Mesendoderm (in vitro differentiated cells): Measurements from ENCODE around the gene AGT.
A peak's percentile ranks its signal among the peaks of the same experiment; 100 is the strongest.

Experiments
- DNase-seq: peaks from one replicate; pipeline ENCODE4 v3.0.0; 2013
- H2AK5ac ChIP-seq: 2 replicates; pipeline ENCODE4 v1.6.1; 2013; ENCODE audit warnings: low read length, inconsistent platforms
- H2BK120ac ChIP-seq: 2 replicates; pipeline ENCODE4 v1.6.1; 2013; ENCODE audit warnings: low read depth, mild to moderate bottlenecking, low read length, moderate library complexity, mixed read lengths
- H2BK15ac ChIP-seq: replicated peaks from 2 replicates; pipeline ENCODE4 v1.6.1; 2013; ENCODE audit warnings: low read depth, mild to moderate bottlenecking, moderate library complexity
- H2BK5ac ChIP-seq: 2 replicates; pipeline ENCODE4 v1.6.1; 2013; ENCODE audit warnings: low read length, inconsistent platforms
- H3K18ac ChIP-seq: 2 replicates; pipeline ENCODE4 v1.6.1; 2013; ENCODE audit warnings: mild to moderate bottlenecking, low read length, mixed read lengths
- H3K23ac ChIP-seq: one replicate; pipeline ENCODE4 v1.6.1; 2013; ENCODE audit warnings: low read length
- H3K27ac ChIP-seq: 2 replicates; pipeline ENCODE4 v1.5.1; 2013; ENCODE audit warnings: low read depth, mild to moderate bottlenecking, inconsistent platforms, low read length, moderate library complexity
- H3K27me3 ChIP-seq: 2 replicates; pipeline ENCODE4 v1.6.1; 2013; ENCODE audit warnings: low read length, control low read depth, mild to moderate bottlenecking, inconsistent platforms; ENCODE audit not compliant: insufficient read depth, poor library complexity
- H3K36me3 ChIP-seq: 2 replicates; pipeline ENCODE4 v1.6.1; 2013; ENCODE audit warnings: low read length, inconsistent platforms; ENCODE audit not compliant: control insufficient read depth, insufficient read depth
- H3K4ac ChIP-seq: one replicate; pipeline ENCODE4 v1.6.1; 2013; ENCODE audit warnings: low read depth, mild to moderate bottlenecking, low read length, moderate library complexity
- H3K4me1 ChIP-seq: 2 replicates; pipeline ENCODE4 v1.6.1; 2013; ENCODE audit warnings: low read depth, low read length, inconsistent platforms; ENCODE audit not compliant: control insufficient read depth
- H3K4me2 ChIP-seq: 2 replicates; pipeline ENCODE4 v1.6.1; 2013; ENCODE audit warnings: low read length
- H3K4me3 ChIP-seq: 2 replicates; pipeline ENCODE4 v1.5.1; 2013; ENCODE audit warnings: mild to moderate bottlenecking, low read length
- H3K56ac ChIP-seq: one replicate; pipeline ENCODE4 v1.6.1; 2013; ENCODE audit warnings: low read length
- H3K79me1 ChIP-seq: 2 replicates; pipeline ENCODE4 v1.6.1; 2013; ENCODE audit warnings: low read length, inconsistent platforms
- H3K79me2 ChIP-seq: 2 replicates; pipeline ENCODE4 v1.6.1; 2013; ENCODE audit warnings: mild to moderate bottlenecking, low read length; ENCODE audit not compliant: control insufficient read depth, insufficient read depth
- H3K9ac ChIP-seq: 2 replicates; pipeline ENCODE4 v1.6.1; 2013; ENCODE audit warnings: low read length, inconsistent platforms
- H4K5ac ChIP-seq: one replicate; pipeline ENCODE4 v1.6.1; 2013; ENCODE audit warnings: low read length
- H4K8ac ChIP-seq: one replicate; pipeline ENCODE4 v1.6.1; 2013; ENCODE audit warnings: low read depth, mild to moderate bottlenecking, control low read depth, low read length, moderate library complexity
- WGBS: extraction: QIAGEN DNeasy Blood & Tissue Kit; methylation state at CpG from one replicate; pipeline ENCODE4 v1.1.7; 2013; ENCODE audit warnings: low lambda C conversion rate, missing lambda C conversion rate; ENCODE audit not compliant: insufficient coverage; ENCODE audit errors: extremely low coverage; 5-methylcytosine and 5-hydroxymethylcytosine counted together

Gene AGT

DNA sequence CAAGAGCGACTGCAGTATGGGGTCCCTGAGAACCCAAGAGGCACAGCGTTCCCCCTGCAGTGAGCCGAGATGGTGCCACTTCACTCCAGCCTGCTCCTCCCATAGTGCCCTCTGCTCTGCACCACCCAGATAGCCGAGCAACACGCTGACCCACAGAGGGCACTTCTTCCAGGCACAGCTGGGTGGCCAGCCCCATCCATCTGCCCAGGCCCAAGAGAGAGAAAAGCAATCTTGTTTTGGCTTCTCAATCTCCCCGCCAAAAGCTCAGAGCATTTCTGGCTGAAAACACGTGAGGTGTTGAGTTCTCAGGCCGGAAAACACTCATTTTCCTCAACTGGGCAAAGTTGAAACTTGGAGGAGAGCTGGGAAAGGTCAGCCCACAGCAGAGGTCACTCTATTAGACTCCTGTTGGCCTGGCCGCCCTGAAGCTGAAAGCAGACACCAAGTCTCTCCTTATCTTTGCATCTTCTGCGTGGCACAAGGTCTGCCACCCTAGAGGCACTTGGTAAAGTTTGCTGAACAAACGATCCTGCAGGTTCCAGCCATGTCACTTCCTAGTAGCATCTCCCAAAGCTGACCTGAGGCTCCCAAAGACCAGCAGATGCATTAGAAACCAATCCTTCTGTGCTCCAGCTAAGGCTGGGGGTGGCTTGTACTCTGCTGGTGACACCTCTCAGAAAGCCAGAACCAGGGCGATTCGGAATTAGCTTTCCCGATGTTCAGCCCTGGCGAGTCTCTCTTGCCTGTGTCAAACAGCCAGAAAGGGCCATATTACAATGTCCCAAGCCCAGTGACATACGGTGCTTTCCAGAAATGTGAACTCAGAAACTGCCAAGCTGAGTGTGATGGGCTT is 44.2 kb upstream of the AGT start:
- Histone ChIP-seq H3K36me3 (no peaks in the 10 kb centered on the region), H3K23ac (no peak overlapping the region), H4K8ac (no peak overlapping the region), H3K4me1 (peaks cover 2% of the 10 kb centered on the region), H3K56ac (no peak overlapping the region), H4K5ac (no peak overlapping the region), H2BK5ac (no peak overlapping the region), H3K79me2 (no peaks in the 10 kb centered on the region), H2AK5ac (no peak overlapping the region), H3K79me1 (no peaks in the 10 kb centered on the region), H3K18ac (no peak overlapping the region), H3K27ac (no peak overlapping the region), H3K4me2 (no peak overlapping the region), H3K27me3 (no peaks in the 10 kb centered on the region), H3K4me3 (no peak overlapping the region), H3K9ac (no peak overlapping the region), H2BK15ac (no peak overlapping the region), H3K4ac (no peak overlapping the region), H2BK120ac (no peak overlapping the region)
- no CpG with 5 or more reads among the region's 16 CpGs for WGBS
- no peak for DNase-seq

DNA sequence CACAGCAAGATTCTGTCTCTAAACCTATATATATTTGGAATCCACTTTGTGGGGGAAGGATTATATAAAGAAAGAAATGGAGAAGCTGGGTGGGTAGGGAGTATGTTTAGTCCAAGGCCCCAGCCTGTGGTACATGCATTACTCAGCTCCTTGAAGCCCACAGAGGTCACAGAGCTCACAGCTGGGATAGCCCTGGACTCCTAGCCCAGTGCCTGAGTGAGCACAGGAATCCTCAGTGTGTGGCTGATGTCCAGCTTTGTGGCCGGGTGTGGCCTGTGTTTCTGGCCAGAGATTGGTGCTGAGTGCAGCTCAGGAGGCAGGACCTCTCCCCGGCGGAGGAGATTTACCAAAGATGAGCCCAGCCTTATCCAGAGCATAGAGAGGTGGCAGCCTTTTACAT is 40.9 kb upstream of the AGT start:
- Histone ChIP-seq H3K4me3 (no peak overlapping the region), H3K79me2 (no peaks in the 10 kb centered on the region), H4K5ac (no peak overlapping the region), H3K9ac (no peak overlapping the region), H3K4me1 (peaks cover 14% of the 10 kb centered on the region), H4K8ac (no peak overlapping the region), H3K79me1 (no peaks in the 10 kb centered on the region), H3K4me2 (no peak overlapping the region), H2AK5ac (no peak overlapping the region), H3K27me3 (no peaks in the 10 kb centered on the region), H3K27ac (no peak overlapping the region), H3K56ac (no peak overlapping the region), H2BK15ac (no peak overlapping the region), H2BK120ac (no peak overlapping the region), H3K23ac (no peak overlapping the region), H3K4ac (no peak overlapping the region), H2BK5ac (no peak overlapping the region), H3K36me3 (no peaks in the 10 kb centered on the region), H3K18ac (no peak overlapping the region)
- WGBS, result no CpG with 5 or more reads among the region's 3 CpGs
- no peak for DNase-seq

DNA sequence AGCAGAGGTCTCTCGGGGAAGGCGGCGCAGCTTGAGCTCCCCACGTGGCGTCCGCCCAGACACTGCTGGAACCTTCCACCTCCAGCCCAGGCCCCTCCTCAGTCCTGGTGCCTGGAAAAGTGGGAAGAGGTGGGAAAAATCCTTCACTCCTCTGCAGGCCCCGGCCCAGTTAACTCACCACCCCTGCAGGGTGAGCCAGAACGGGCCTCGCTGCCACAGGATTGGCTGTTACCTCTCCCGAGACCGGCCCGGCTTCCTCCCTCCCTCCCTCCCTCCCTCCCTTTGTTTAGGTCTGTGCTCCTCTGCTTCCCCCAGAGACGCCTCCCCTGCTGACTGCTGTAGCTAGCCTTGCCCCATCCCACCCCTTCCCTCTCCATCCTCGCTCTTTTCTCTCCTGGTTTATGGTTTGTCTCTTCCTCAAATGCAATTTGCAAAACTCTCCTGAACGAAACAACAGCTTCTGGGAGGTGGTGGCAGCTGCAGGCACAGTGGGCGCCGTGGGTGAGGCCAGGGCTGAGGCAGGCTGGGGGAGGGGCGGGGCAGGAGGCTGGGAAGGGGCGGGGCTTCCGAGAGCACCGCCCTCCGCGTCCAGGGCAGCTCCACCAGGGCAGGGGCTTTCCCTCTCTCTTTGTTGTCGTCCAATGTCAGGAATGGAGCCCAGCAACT is 39.8 kb upstream of the AGT start:
- Histone ChIP-seq H3K4me1 (peaks cover 15% of the 10 kb centered on the region), H4K5ac (no peak overlapping the region), H3K27me3 (no peaks in the 10 kb centered on the region), H4K8ac (peak overlapping the region; percentile 30), H3K4me2 (peak overlapping the region; percentile 69), H2AK5ac (no peak overlapping the region), H2BK15ac (no peak overlapping the region), H3K27ac (peak overlapping the region; percentile 83), H3K18ac (peak overlapping the region; percentile 24), H2BK120ac (no peak overlapping the region), H3K4me3 (no peak overlapping the region), H2BK5ac (peak overlapping the region; percentile 69), H3K79me1 (no peaks in the 10 kb centered on the region), H3K36me3 (no peaks in the 10 kb centered on the region), H3K4ac (peak overlapping the region; percentile 75), H3K79me2 (no peaks in the 10 kb centered on the region), H3K23ac (no peak overlapping the region), H3K9ac (peak overlapping the region; percentile 70), H3K56ac (peak overlapping the region; percentile 88)
- peak; percentile 97 for DNase-seq
- no CpG with 5 or more reads among the region's 24 CpGs for WGBS

DNA sequence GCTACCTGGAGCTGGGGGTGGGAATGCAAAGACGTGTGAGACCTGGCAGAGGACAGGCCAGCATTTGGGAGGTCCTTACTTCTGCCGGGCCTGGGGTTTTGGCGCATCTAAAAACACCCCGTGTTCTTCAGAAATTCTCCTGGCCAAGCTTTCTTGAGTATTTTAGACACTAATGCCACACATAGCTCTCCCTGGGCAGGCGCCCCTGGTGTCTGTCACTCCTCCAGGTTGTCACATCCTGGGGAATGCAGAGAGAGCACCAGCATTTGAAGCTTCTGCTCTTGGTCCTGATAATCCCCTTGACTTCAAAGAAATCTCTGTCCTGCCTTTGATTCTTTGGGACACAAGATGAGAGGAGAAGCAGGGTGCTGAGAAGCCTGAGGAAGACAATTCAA is 39.3 kb upstream of the AGT start:
- peak overlapping the region; percentile 87 for H2AK5ac ChIP-seq
- no peak overlapping the region for H2BK120ac ChIP-seq
- H3K36me3 ChIP-seq, result no peaks in the 10 kb centered on the region
- H3K9ac ChIP-seq, result peak overlapping the region; percentile 31
- no peak overlapping the region for H3K23ac ChIP-seq
- H3K79me1 ChIP-seq, result no peaks in the 10 kb centered on the region
- H4K8ac ChIP-seq, result peak overlapping the region; percentile 30
- no peak overlapping the region for H3K4me3 ChIP-seq
- DNase-seq, result no peak
- H3K18ac ChIP-seq, result peak overlapping the region; percentile 24
- H3K4ac ChIP-seq, result peak overlapping the region; percentile 75
- H3K27ac ChIP-seq, result peak overlapping the region; percentile 83
- no peak overlapping the region for H2BK15ac ChIP-seq
- H3K56ac ChIP-seq, result peak overlapping the region; percentile 88
- no peak overlapping the region for H3K4me2 ChIP-seq
- H3K4me1 ChIP-seq, result peaks cover 15% of the 10 kb centered on the region
- H3K27me3 ChIP-seq, result no peaks in the 10 kb centered on the region
- no peaks in the 10 kb centered on the region for H3K79me2 ChIP-seq
- WGBS, result no CpG with 5 or more reads among the region's 5 CpGs
- no peak overlapping the region for H4K5ac ChIP-seq
- peak overlapping the region; percentile 39 for H2BK5ac ChIP-seq

DNA sequence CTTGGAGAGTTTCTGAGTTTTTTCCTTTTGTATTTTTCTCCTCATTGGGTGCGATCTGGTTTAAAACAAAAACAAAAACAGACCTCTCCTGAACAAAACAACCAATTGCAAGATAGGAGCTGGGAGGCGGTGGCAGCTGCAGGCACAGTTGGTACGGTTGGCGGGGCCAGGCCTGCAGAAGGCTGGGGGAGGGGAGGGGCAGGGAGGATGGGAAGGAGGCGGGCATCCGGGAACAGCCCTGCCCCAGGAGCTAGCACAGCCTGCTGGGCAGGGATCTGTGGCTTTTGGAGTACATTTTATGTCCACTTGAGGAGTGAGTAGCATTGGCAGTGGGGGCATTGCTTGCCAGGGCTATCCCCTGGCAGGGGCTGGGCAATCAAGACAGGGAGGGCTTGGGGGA is 38.5 kb upstream of the AGT start:
- H3K56ac ChIP-seq, result peak overlapping the region; percentile 88
- no peak overlapping the region for H3K9ac ChIP-seq
- no peak overlapping the region for H2BK15ac ChIP-seq
- H3K18ac ChIP-seq, result no peak overlapping the region
- H3K23ac ChIP-seq, result no peak overlapping the region
- H3K27me3 ChIP-seq, result no peaks in the 10 kb centered on the region
- H3K27ac ChIP-seq, result no peak overlapping the region
- H4K5ac ChIP-seq, result no peak overlapping the region
- no peak overlapping the region for H2BK5ac ChIP-seq
- H2BK120ac ChIP-seq, result no peak overlapping the region
- peak overlapping the region; percentile 75 for H3K4ac ChIP-seq
- no peak overlapping the region for H3K4me3 ChIP-seq
- no peaks in the 10 kb centered on the region for H3K79me2 ChIP-seq
- no peak overlapping the region for H3K4me2 ChIP-seq
- peak; percentile 48 for DNase-seq
- WGBS, result no CpG with 5 or more reads among the region's 6 CpGs
- H3K36me3 ChIP-seq, result no peaks in the 10 kb centered on the region
- no peak overlapping the region for H2AK5ac ChIP-seq
- no peak overlapping the region for H4K8ac ChIP-seq
- H3K79me1 ChIP-seq, result no peaks in the 10 kb centered on the region
- peaks cover 15% of the 10 kb centered on the region for H3K4me1 ChIP-seq
